HEK293T (cell line): ENCODE measurements around the gene ANKFN1.

ENCODE experiments used
- NFRKB ChIP-seq: fragments of 450-650 bp; IDR thresholded peaks from 2 replicates; pipeline ENCODE4 v1.6.1; 2016; ENCODE audit warnings: mild to moderate bottlenecking, moderate library complexity
- SP1 ChIP-seq: fragments of 450-650 bp; IDR thresholded peaks from 2 replicates; pipeline ENCODE4 v1.6.1; 2017
- SUZ12 ChIP-seq: fragments of 450-650 bp; IDR thresholded peaks from 2 replicates; pipeline ENCODE4 v1.6.1; 2016; ENCODE audit warnings: mild to moderate bottlenecking

- TF ChIP-seq NFRKB: no peak
- no peak for TF ChIP-seq SUZ12
- TF ChIP-seq SP1: no peak
These were observed 392.7 kb downstream of the ANKFN1 start for GRCh38 chr17:56545930-56546329.
